ENCODE measurements around the gene UGT8. TPM values are rescaled to one million over a fixed set of nuclear protein-coding genes. Genes with fewer than 3 reads are reported as not detected.
A peak's percentile ranks its signal among the peaks of the same experiment; 100 is the strongest.

UGT8 gene
- total RNA-seq, 1 experiment from 2014 or later: 14.8 TPM

DNA sequence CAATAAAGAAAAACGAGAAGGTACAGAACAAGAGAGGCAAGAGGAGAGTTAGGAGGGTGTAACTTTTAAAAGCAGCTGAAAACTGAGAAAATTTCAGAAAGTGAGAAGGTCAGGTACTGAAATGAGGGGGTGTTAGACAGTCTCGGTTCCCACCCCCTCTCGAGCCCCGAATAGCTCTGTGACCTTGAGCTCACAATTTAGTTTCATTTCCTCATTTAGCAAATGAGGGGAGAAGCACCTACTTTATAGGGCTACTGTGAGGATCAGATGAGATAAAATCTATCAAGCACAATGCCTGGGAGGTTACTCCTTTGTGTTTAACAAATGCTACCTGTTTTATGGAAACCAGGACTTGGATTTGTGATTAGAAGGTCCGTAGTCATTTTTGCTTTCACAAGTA, 4.9 kb downstream of the UGT8 start (continued):
- TF ChIP-seq EZH2phosphoT487 (IDR thresholded peaks at IDR 0.05; ENCODE audit: borderline replicate concordance): no peak
- no peak for TF ChIP-seq FOSL1 (IDR thresholded peaks at IDR 0.05; ENCODE audit: low read depth)
- no peak for TF ChIP-seq SIN3A (IDR thresholded peaks at IDR 0.05; ENCODE audit: low read depth)
- no peak for TF ChIP-seq CEBPB (IDR thresholded peaks at IDR 0.05; ENCODE audit: low read depth)
- TF ChIP-seq JUND (IDR thresholded peaks at IDR 0.05): no peak

DNA sequence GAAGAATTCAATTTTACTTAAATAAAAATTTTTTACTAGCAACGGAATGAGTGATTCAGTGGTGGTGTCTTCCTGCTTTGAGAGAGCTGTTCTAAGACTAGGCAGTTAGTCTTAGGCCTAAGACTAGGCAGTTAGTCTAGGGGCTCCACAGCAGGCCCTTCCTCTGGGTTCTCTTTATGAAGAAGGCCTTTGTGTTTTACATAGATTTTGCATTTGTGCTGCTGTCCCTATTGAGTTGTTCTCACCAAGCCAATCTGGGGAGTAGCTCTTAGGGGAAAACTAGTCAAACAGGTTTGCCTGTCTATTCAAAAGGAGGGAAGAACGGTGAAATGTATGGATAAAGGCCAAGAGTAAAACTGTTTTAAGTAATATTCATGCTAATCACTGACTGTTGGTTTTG, 7.6 kb downstream of the UGT8 start:
- intact Hi-C loops (cut with micrococcal nuclease): no loop called here
- H3K27me3 ChIP-seq (ENCODE audit: insufficient read depth, low read length): no peaks in the 10 kb centered on the region
- TF ChIP-seq SP1 (IDR thresholded peaks at IDR 0.05; ENCODE audit: low read depth) (peak; percentile 34), JUND (IDR thresholded peaks at IDR 0.05) (0 out of 2 replicates have a peak, but pooled peaks have one; percentile 20), CEBPB (IDR thresholded peaks at IDR 0.05; ENCODE audit: low read depth) (no peak)
- no peaks in the 10 kb centered on the region for H3K9me3 ChIP-seq (ENCODE audit: control insufficient read depth in 1 of 2, insufficient read depth in 1 of 2, low read depth in 1 of 2, low read length in 2 of 2)
- H3K27ac ChIP-seq (ENCODE audit: low read depth, low read length): no peak overlapping the region
- peak; percentile 73 for ATAC-seq
- CTCF ChIA-PET: no interaction called here
- H4K20me1 ChIP-seq (ENCODE audit: insufficient read depth): no peaks in the 10 kb centered on the region
- no peak overlapping the region for H3K4me3 ChIP-seq (replicated peaks in 1 of 2; ENCODE audit: low read depth in 1 of 2, low read length in 2 of 2)
- peak overlapping the region; percentile 32 for H3K4me2 ChIP-seq (ENCODE audit: low read length)
- no peaks in the 10 kb centered on the region for H3K9me2 ChIP-seq (ENCODE audit: insufficient read depth)
- H3K9ac ChIP-seq (ENCODE audit: low read length): no peak overlapping the region
- H3K36me3 ChIP-seq (ENCODE audit: control insufficient read depth in 1 of 2, insufficient read depth in 2 of 2, low read length in 2 of 2): no peaks in the 10 kb centered on the region
- DNase-seq (ENCODE audit: low read depth, low spot score): peak; percentile 32
- POLR2A ChIA-PET: no interaction called here
- peaks cover 6 to 11% of the 10 kb centered on the region in 2 experiments; a peak in 3 of 4 replicates for H3K4me1 ChIP-seq (ENCODE audit: control insufficient read depth in 1 of 2, insufficient read depth in 2 of 2, low read length in 2 of 2)
- H3K79me2 ChIP-seq (ENCODE audit: insufficient read depth, low read length): peaks cover 3% of the 10 kb centered on the region; the same call in 1 of the 2 replicates
- H2AFZ ChIP-seq (ENCODE audit: low read depth, low read length, poor library complexity, severe bottlenecking): no peak overlapping the region
- RAD21 ChIA-PET (ENCODE audit: low non-redundant PET in 1 of 2, low total read pairs in 2 of 2, uncharacterized antibody in 2 of 2, unreplicated experiment in 2 of 2): no interaction called here
- no TSS peak for BruUV-seq (replicated peaks)

DNA sequence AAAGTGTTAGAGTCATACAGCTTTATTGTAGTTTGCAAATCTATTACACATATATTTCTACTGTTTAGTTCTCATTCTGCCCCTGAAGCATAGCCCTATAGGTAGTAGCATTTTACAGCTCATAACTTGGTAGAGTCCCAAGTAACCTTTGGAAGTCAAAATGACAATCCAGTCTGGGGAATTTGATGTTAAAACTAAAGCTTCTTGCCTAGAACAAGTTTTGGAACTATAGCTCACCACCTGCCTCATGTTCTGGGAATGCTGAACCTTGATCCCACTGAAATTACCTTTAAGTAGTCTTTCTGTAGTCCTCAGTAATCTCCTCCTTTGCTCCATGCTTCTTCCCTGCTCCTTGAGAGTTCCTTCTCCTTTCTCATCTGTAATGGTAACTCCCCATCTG, 8.4 kb downstream of the UGT8 start:
- Histone ChIP-seq H3K4me3 (replicated peaks in 1 of 2; ENCODE audit: low read depth in 1 of 2, low read length in 2 of 2) (no peak overlapping the region), H2AFZ (ENCODE audit: low read depth, low read length, poor library complexity, severe bottlenecking) (no peak overlapping the region), H4K20me1 (ENCODE audit: insufficient read depth) (no peaks in the 10 kb centered on the region), H3K27ac (ENCODE audit: low read depth, low read length) (no peak overlapping the region), H3K9ac (ENCODE audit: low read length) (no peak overlapping the region), H3K4me2 (ENCODE audit: low read length) (0 out of 2 replicates have a peak overlapping the region, but pooled peaks have one; percentile 32), H3K79me2 (ENCODE audit: insufficient read depth, low read length) (0 out of 2 replicates have a peak, but pooled peaks cover 3% of the 10 kb centered on the region), H3K36me3 (ENCODE audit: control insufficient read depth in 1 of 2, insufficient read depth in 2 of 2, low read length in 2 of 2) (no peaks in the 10 kb centered on the region), H3K4me1 (ENCODE audit: control insufficient read depth in 1 of 2, insufficient read depth in 2 of 2, low read length in 2 of 2) (peaks cover 6 to 11% of the 10 kb centered on the region in 2 experiments; a peak in 3 of 4 replicates), H3K9me3 (ENCODE audit: control insufficient read depth in 1 of 2, insufficient read depth in 1 of 2, low read depth in 1 of 2, low read length in 2 of 2) (no peaks in the 10 kb centered on the region), H3K27me3 (ENCODE audit: insufficient read depth, low read length) (no peaks in the 10 kb centered on the region), H3K9me2 (ENCODE audit: insufficient read depth) (no peaks in the 10 kb centered on the region)
- ChIA-PET RAD21 (ENCODE audit: low non-redundant PET in 1 of 2, low total read pairs in 2 of 2, uncharacterized antibody in 2 of 2, unreplicated experiment in 2 of 2) (no interaction called here), POLR2A (no interaction called here), CTCF (no interaction called here)
- no TSS peak for BruUV-seq (replicated peaks)
- intact Hi-C loops (cut with micrococcal nuclease): no loop called here
- ATAC-seq: no peak
- no peak for TF ChIP-seq ZFX (IDR thresholded peaks at IDR 0.05)
- no peak for TF ChIP-seq EZH2phosphoT487 (IDR thresholded peaks at IDR 0.05; ENCODE audit: borderline replicate concordance)
- no peak for TF ChIP-seq SRF (IDR thresholded peaks at IDR 0.05; ENCODE audit: low read depth)
- no peak for TF ChIP-seq YY1 (IDR thresholded peaks at IDR 0.05; ENCODE audit: extremely low read depth, insufficient replicate concordance, low read depth, low read length)
- TF ChIP-seq CEBPB (IDR thresholded peaks at IDR 0.05; ENCODE audit: low read depth): no peak
- no peak for TF ChIP-seq SIN3A (IDR thresholded peaks at IDR 0.05; ENCODE audit: low read depth)
- no peak for TF ChIP-seq RAD21 (IDR thresholded peaks at IDR 0.05; ENCODE audit: low read depth)
- TF ChIP-seq EGR1 (IDR thresholded peaks at IDR 0.05; ENCODE audit: low read depth): no peak
- no peak for TF ChIP-seq EZH2 (IDR thresholded peaks at IDR 0.05)
- no peak for TF ChIP-seq POLR2AphosphoS5 (IDR thresholded peaks at IDR 0.05; ENCODE audit: low read depth, low read length)
- TF ChIP-seq, protein P1, sequence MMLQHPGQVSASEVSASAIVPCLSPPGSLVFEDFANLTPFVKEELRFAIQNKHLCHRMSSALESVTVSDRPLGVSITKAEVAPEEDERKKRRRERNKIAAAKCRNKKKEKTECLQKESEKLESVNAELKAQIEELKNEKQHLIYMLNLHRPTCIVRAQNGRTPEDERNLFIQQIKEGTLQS (IDR thresholded peaks at IDR 0.05): no peak
- DNase-seq (ENCODE audit: low read depth, low spot score): no peak

Measured in HCT116 (cell line).